ENCODE data around the gene MEX3A.

- no peak for TF ChIP-seq CTCF (IDR thresholded peaks at IDR 0.05; ENCODE audit: extremely low read depth in 1 of 2, insufficient read depth in 1 of 2, low read depth in 1 of 2, low read length in 2 of 2)
- no peak for TF ChIP-seq POLR2A (IDR thresholded peaks at IDR 0.05; ENCODE audit: low read depth, low read length)
- TF ChIP-seq POLR2AphosphoS5 (IDR thresholded peaks at IDR 0.05; ENCODE audit: insufficient read depth, low read depth, low read length): no peak
- no peak for TF ChIP-seq FOS (IDR thresholded peaks at IDR 0.05; ENCODE audit: borderline replicate concordance, insufficient read depth, low read length)
- no peak for TF ChIP-seq EZH2 (IDR thresholded peaks at IDR 0.05; ENCODE audit: borderline replicate concordance, low read depth, low read length, severe bottlenecking)
- TF ChIP-seq, protein P1, sequence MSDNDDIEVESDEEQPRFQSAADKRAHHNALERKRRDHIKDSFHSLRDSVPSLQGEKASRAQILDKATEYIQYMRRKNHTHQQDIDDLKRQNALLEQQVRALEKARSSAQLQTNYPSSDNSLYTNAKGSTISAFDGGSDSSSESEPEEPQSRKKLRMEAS (IDR thresholded peaks at IDR 0.05; ENCODE audit: insufficient read depth, insufficient read length): no peak
- no peak for TF ChIP-seq JUN (IDR thresholded peaks at IDR 0.05; ENCODE audit: borderline replicate concordance, insufficient read depth, insufficient read length, low read depth)
- TF ChIP-seq GATA2 (IDR thresholded peaks at IDR 0.05; ENCODE audit: insufficient read depth, insufficient read length, low read depth, low read length): no peak
- TF ChIP-seq MYC (IDR thresholded peaks at IDR 0.05; ENCODE audit: low read depth, low read length): no peak
Observed at GRCh38 chr1:156051011-156051725, 31.1 kb downstream of the MEX3A start.

Measured in endothelial cell of umbilical vein (primary cell).